Neuron (in vitro differentiated cells): Measurements from ENCODE around the gene C10orf95.

Experiments
- H2AFZ ChIP-seq: one replicate; pipeline ENCODE4 v1.6.1; 2013; ENCODE audit warnings: low read depth, mild to moderate bottlenecking, inconsistent platforms, low read length, moderate library complexity
- H3K27me3 ChIP-seq: one replicate; pipeline ENCODE4 v1.6.1; 2013; ENCODE audit warnings: low read length; ENCODE audit not compliant: insufficient read depth
- H3K36me3 ChIP-seq: one replicate; pipeline ENCODE4 v1.6.1; 2013; ENCODE audit warnings: low read length; ENCODE audit not compliant: insufficient read depth
- H3K4me1 ChIP-seq: one replicate; pipeline ENCODE4 v1.6.1; 2013; ENCODE audit warnings: low read length; ENCODE audit not compliant: insufficient read depth
- H3K4me3 ChIP-seq: 2 replicates; pipeline ENCODE4 v1.5.1; 2013; ENCODE audit warnings: mild to moderate bottlenecking, low read length, moderate library complexity
- H3K9me3 ChIP-seq: one replicate; pipeline ENCODE4 v1.6.1; 2013; ENCODE audit warnings: low read length

The C10orf95 gene

GRCh38 chr10:102476466-102477141 is 25.3 kb upstream of the C10orf95 start:
- Histone ChIP-seq H2AFZ (no peak overlapping the region), H3K27me3 (no peaks in the 10 kb centered on the region), H3K36me3 (peaks cover 20% of the 10 kb centered on the region), H3K4me3 (no peak overlapping the region), H3K9me3 (no peaks in the 10 kb centered on the region), H3K4me1 (no peaks in the 10 kb centered on the region)

DNA sequence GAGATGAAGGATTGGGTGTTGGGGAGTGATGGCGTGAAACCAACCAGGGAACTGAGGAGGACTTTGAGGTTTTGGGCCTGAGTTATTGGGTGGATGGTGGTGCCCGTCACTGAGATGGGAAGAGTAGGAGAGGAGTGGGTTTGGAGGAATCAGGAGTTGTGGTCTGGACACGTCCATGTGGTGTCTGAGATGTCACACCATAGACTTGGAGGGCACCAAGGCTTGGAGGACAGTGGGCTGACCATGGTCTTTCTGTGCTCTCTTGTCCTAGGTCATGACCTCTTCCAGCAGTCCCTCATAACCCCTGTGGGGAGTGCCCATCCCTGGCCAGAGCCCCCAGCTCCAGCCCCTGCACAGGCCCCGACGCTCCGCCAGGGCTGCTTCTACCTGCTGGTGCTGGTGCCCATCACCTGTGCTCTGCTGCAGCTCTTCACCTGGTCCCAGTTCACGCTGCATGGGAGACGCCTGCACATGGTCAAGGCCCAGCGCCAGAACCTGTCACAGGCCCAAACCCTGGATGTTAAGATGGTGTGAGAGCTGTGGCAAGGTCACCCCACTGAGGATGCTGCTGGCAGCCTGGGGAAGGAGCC is 24.2 kb upstream of the C10orf95 start:
- no peaks in the 10 kb centered on the region for H3K27me3 ChIP-seq
- no peaks in the 10 kb centered on the region for H3K9me3 ChIP-seq
- no peak overlapping the region for H2AFZ ChIP-seq
- H3K4me1 ChIP-seq: no peaks in the 10 kb centered on the region
- H3K4me3 ChIP-seq: no peak overlapping the region
- peaks cover 9% of the 10 kb centered on the region for H3K36me3 ChIP-seq

DNA sequence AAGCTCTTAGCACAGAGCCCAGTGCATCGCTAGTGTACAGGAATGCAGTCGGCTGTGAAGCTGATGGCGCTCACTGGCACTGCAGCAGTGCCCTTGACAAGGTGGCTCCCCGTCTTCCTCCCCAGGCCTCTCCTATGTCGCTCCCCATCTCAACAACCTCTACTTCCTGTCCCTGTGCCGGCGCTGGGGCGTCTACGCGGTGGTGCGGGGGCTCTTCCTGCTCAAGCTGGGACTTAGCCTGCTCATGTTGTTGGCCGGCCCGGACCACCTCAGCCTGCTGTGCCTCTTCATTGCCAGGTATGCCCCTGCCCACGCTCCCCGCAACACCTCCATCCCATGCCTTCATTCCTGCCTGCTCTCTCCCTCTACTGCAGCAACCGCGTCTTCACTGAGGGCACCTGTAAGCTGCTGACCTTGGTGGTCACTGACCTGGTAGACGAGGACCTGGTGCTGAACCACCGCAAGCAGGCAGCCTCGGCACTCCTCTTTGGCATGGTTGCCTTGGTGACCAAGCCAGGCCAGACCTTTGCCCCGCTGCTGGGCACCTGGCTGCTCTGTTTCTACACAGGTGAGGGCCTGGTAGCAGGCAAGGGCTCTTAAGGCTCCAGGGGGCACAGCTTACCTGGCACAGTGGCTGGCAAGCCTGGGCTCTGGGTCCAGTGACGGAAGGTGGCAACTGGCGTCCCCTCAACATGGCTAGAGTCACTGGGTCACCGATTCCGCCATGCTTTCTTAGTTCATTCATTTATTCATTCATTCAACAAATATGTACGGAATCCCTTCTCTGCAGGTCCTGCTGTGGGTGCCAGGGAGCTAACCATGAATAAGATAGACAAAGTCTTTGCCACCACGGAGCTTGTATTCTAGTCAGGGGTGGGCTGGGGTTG is 22.3 kb upstream of the C10orf95 start:
- H3K4me1 ChIP-seq: no peaks in the 10 kb centered on the region
- no peaks in the 10 kb centered on the region for H3K9me3 ChIP-seq
- H3K27me3 ChIP-seq: no peaks in the 10 kb centered on the region
- H3K36me3 ChIP-seq: peaks cover 7% of the 10 kb centered on the region
- no peak overlapping the region for H3K4me3 ChIP-seq
- no peak overlapping the region for H2AFZ ChIP-seq

DNA sequence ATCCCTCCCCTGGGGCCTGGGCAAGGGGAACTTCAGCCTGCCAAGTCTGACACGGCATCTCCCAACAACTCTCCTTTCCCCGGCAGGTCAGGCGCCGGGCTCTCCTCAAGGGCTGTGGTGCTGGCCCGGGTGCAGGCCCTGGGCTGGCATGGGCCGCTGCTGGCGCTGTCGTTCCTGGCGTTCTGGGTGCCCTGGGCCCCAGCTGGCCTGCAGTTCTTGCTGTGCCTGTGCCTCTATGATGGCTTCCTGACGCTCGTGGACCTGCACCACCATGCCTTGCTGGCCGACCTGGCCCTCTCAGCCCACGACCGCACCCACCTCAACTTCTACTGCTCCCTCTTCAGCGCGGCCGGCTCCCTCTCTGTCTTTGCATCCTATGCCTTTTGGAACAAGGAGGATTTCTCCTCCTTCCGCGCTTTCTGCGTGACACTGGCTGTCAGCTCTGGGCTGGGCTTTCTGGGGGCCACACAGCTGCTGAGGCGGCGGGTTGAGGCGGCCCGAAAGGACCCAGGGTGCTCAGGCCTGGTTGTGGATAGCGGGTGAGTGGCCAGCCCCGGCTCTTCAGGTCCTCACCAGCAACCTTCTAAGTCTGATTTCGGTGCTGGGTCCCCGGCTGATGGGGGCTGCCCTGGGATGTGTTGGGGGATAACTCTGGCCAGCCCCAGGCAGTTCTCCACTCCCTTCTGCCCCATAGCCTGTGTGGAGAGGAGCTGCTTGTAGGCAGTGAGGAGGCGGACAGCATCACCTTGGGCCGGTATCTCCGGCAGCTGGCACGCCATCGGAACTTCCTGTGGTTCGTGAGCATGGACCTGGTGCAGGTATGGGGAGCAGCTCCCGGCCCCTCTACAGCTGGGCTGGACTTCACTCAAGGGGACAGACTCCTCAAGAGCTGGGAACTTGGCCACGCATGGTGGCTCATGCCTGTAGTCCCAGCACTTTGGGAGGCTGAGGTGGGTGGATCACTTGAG is 19.5 kb upstream of the C10orf95 start:
- Histone ChIP-seq H3K27me3 (no peaks in the 10 kb centered on the region), H3K9me3 (no peaks in the 10 kb centered on the region), H3K36me3 (peaks cover 4% of the 10 kb centered on the region), H3K4me1 (no peaks in the 10 kb centered on the region), H3K4me3 (no peak overlapping the region), H2AFZ (no peak overlapping the region)

GRCh38 chr10:102468683-102469082 is 17.3 kb upstream of the C10orf95 start:
- Histone ChIP-seq H2AFZ (no peak overlapping the region), H3K9me3 (no peaks in the 10 kb centered on the region), H3K36me3 (no peaks in the 10 kb centered on the region), H3K4me1 (no peaks in the 10 kb centered on the region), H3K4me3 (no peak overlapping the region), H3K27me3 (no peaks in the 10 kb centered on the region)

- H3K4me3 ChIP-seq: no peak overlapping the region
- H3K9me3 ChIP-seq: no peaks in the 10 kb centered on the region
- no peak overlapping the region for H2AFZ ChIP-seq
- H3K27me3 ChIP-seq: no peaks in the 10 kb centered on the region
- H3K4me1 ChIP-seq: peaks cover under 1% of the 10 kb centered on the region
- no peaks in the 10 kb centered on the region for H3K36me3 ChIP-seq
These were observed 16.7 kb upstream of the C10orf95 start for GRCh38 chr10:102467971-102468438.

- H3K27me3 ChIP-seq: no peaks in the 10 kb centered on the region
- no peaks in the 10 kb centered on the region for H3K9me3 ChIP-seq
- H3K36me3 ChIP-seq: no peaks in the 10 kb centered on the region
- no peak overlapping the region for H2AFZ ChIP-seq
- H3K4me3 ChIP-seq: no peak overlapping the region
- peaks cover 7% of the 10 kb centered on the region for H3K4me1 ChIP-seq
These were observed 16.0 kb upstream of the C10orf95 start for GRCh38 chr10:102467318-102467717.

- Histone ChIP-seq H3K9me3 (no peaks in the 10 kb centered on the region), H3K4me3 (no peak overlapping the region), H3K36me3 (no peaks in the 10 kb centered on the region), H3K4me1 (peaks cover 21% of the 10 kb centered on the region), H3K27me3 (no peaks in the 10 kb centered on the region), H2AFZ (no peak overlapping the region)
These were observed 14.1 kb upstream of the C10orf95 start for GRCh38 chr10:102465466-102465865.

GRCh38 chr10:102463983-102464382 is 12.6 kb upstream of the C10orf95 start:
- Histone ChIP-seq H2AFZ (no peak overlapping the region), H3K36me3 (no peaks in the 10 kb centered on the region), H3K4me1 (peaks cover 21% of the 10 kb centered on the region), H3K4me3 (no peak overlapping the region), H3K27me3 (no peaks in the 10 kb centered on the region), H3K9me3 (no peaks in the 10 kb centered on the region)

- H3K4me1 ChIP-seq: peaks cover 21% of the 10 kb centered on the region
- H3K27me3 ChIP-seq: no peaks in the 10 kb centered on the region
- no peaks in the 10 kb centered on the region for H3K36me3 ChIP-seq
- no peak overlapping the region for H2AFZ ChIP-seq
- no peak overlapping the region for H3K4me3 ChIP-seq
- H3K9me3 ChIP-seq: no peaks in the 10 kb centered on the region
These were observed 11.2 kb upstream of the C10orf95 start for GRCh38 chr10:102462512-102463054.

DNA sequence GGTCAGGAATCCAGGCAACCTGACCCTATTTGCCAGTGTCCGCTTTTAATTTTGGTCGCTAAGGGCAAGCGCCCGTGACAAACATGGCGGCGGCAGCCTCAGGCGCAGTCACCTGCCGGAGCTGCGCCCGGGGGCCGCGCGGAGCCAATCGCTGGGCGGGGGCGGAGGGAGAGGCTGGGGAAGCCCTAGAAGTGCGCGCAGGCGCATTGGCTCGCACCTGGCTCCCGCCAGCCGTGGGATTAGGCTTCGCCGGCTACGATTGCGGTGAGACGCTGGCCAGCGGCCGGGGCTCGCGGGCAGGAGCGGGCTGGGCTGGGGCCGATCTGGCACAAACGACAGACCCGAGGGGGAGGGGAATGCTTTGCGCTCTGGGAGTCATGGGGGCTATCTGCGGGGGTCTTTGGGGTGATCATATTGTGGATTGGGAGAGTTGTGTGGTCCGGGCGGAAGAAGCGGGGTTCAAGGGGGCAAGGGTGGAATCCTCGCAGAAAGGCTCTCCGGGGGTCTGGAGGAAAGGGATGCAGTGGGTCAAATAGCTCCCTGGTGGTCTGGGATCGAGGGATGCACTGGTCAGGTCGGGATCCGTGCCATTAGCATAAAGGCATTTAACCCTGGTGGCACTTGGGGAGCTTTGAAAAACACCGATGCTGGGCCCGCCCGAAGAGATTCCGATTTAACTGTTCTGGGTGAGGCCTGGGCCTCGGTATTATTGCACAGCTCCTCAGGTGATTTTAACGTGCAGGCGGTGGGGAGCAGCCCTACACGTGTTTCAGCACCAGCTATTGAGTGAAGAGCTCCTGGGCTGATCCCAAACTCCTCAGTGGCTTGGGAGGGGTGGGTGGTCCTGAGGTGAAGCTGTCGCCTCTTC is 10.1 kb upstream of the C10orf95 start:
- H3K27me3 ChIP-seq: no peaks in the 10 kb centered on the region
- H2AFZ ChIP-seq: peak overlapping the region; percentile 50
- H3K36me3 ChIP-seq: no peaks in the 10 kb centered on the region
- H3K9me3 ChIP-seq: no peaks in the 10 kb centered on the region
- peak overlapping the region; percentile 62 for H3K4me3 ChIP-seq
- H3K4me1 ChIP-seq: peaks cover 21% of the 10 kb centered on the region
